ENCODE results near the gene MYBL2.

GRCh38 chr20:43736588-43737158 lies 69.8 kb downstream of the MYBL2 start:
- TF ChIP-seq CTCF (optimal IDR thresholded peaks at IDR 0.05 in 1 of 3, IDR thresholded peaks at IDR 0.05 in 1 of 3, conservative IDR thresholded peaks at IDR 0.05 in 1 of 3; ENCODE audit: extremely low read depth in 1 of 3, insufficient read depth in 2 of 3, low read length in 3 of 3) (no peak), EZH2 (IDR thresholded peaks at IDR 0.05; ENCODE audit: low read length) (no peak)
